ENCODE data around the gene DSE. TPM values are rescaled to one million over a fixed set of nuclear protein-coding genes. Genes with fewer than 3 reads are reported as not detected.
"Not testable (repeated sequence)": the region's sequence is repeated elsewhere in the genome, so short reads cannot be mapped to it uniquely, and the experiment has no call there.

DSE gene
- polyA plus RNA-seq, 3 donors, result 14.6 to 36.5 (median 28.4) TPM

DNA sequence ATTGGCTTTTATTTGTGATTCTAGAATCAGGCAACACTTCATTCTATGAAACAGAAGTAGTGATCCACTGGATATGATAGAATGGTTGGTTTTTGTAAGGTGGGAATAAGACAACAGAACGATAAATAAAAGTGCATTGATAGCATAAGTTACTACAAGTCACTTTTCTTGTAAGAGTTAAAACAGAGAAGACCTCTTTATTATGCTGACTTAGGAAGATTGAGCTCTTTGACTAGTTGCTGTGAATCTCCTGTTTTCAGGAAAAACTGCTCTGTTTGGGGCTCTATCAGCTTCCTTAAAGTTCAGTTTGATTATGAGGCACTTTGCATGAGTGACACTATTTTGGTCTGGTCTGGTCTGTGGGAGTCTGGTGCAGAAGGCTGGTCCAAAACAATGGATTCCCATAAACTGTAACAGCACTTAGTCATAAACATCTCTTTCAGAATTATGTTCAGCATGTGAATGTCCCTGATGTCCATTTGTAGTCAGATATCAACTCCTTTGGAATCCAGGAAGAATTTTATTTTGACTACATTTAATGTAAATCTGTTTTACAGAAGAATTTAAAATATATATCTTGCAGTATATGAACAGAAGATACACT lies 35.0 kb upstream of the DSE start:
- WGBS (ENCODE audit: insufficient coverage), result no CpG with 5 or more reads among the region's 1 CpG
- H3K27ac ChIP-seq (ENCODE audit: low read depth in 1 of 2, low read length in 2 of 2), result no peak overlapping the region
- H3K4me2 ChIP-seq (replicated peaks; ENCODE audit: extremely low read depth, low read length, poor library complexity, severe bottlenecking), result no peak overlapping the region
- Mint-ChIP-seq H3K9me3 (peaks cover 3 to 6% (median 5%) of the 10 kb centered on the region in 7 donors), H3K27me3 (ENCODE audit: low read depth in 3 of 3) (peaks cover 0 to 2% (median 0%) of the 10 kb centered on the region in 3 donors), H3K4me3 (no peak overlapping the region), H3K4me1 (no peaks in the 10 kb centered on the region), H3K27ac (no peak overlapping the region), H3K36me3 (no peaks in the 10 kb centered on the region)
- H3K4me3 ChIP-seq (replicated peaks in 1 of 3; ENCODE audit: low read depth in 2 of 3, low read length in 3 of 3), result no peak overlapping the region
- H3K79me2 ChIP-seq (ENCODE audit: insufficient read depth, low read length), result no peaks in the 10 kb centered on the region
- H3K4me1 ChIP-seq (ENCODE audit: control insufficient read depth in 1 of 2, insufficient read depth in 2 of 2, low read length in 2 of 2), result no peaks in the 10 kb centered on the region
- no peaks in the 10 kb centered on the region for H4K20me1 ChIP-seq (ENCODE audit: insufficient read depth, low read length)
- no peaks in the 10 kb centered on the region for H3K27me3 ChIP-seq (ENCODE audit: control insufficient read depth in 2 of 2, insufficient read depth in 2 of 2, low read length in 2 of 2)
- intact Hi-C loops (cut with micrococcal nuclease), result no loop called here
- H3K9me3 ChIP-seq (replicated peaks in 1 of 2; ENCODE audit: control insufficient read depth in 1 of 2, insufficient read depth in 1 of 2, low read length in 2 of 2), result no peaks in the 10 kb centered on the region
- TF ChIP-seq, protein P1, sequence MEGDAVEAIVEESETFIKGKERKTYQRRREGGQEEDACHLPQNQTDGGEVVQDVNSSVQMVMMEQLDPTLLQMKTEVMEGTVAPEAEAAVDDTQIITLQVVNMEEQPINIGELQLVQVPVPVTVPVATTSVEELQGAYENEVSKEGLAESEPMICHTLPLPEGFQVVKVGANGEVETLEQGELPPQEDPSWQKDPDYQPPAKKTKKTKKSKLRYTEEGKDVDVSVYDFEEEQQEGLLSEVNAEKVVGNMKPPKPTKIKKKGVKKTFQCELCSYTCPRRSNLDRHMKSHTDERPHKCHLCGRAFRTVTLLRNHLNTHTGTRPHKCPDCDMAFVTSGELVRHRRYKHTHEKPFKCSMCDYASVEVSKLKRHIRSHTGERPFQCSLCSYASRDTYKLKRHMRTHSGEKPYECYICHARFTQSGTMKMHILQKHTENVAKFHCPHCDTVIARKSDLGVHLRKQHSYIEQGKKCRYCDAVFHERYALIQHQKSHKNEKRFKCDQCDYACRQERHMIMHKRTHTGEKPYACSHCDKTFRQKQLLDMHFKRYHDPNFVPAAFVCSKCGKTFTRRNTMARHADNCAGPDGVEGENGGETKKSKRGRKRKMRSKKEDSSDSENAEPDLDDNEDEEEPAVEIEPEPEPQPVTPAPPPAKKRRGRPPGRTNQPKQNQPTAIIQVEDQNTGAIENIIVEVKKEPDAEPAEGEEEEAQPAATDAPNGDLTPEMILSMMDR (IDR thresholded peaks at IDR 0.05), result no peak
- DNase-seq, result no peak
- no peak overlapping the region for H3K9ac ChIP-seq (ENCODE audit: insufficient read depth, low read length, poor library complexity, severe bottlenecking)
- no peaks in the 10 kb centered on the region for H3K36me3 ChIP-seq (replicated peaks in 1 of 2; ENCODE audit: control insufficient read depth in 1 of 2, insufficient read depth in 2 of 2, low read length in 2 of 2)
- no peak overlapping the region for H2AFZ ChIP-seq (ENCODE audit: insufficient read depth, low read depth, low read length, poor library complexity, severe bottlenecking)

DNA sequence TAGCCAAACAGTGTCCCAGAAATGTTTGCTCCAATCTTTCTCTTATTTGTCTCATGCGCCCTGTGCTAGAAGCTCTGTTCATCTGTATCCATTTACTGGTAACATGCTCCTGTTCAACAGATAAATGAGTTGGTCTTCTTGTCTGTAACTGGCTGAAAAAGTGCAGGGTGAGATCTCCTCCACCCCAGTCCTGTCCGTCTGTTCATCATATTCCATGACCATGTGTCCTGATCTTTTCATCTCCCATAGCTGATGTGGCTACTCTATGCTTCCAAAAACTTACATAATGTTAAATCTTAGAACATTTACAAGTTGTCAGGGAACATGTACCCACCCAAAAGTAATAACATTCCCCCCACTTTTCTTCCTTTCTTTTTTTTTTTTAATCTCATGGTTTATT lies 31.8 kb upstream of the DSE start:
- WGBS (ENCODE audit: insufficient coverage), result 89% methylated on average over 1 of the region's 2 CpGs
- H3K4me3 ChIP-seq (replicated peaks in 1 of 3; ENCODE audit: low read depth in 2 of 3, low read length in 3 of 3), result no peak overlapping the region
- H3K27me3 ChIP-seq (ENCODE audit: control insufficient read depth in 2 of 2, insufficient read depth in 2 of 2, low read length in 2 of 2), result no peaks in the 10 kb centered on the region
- H3K4me2 ChIP-seq (replicated peaks; ENCODE audit: extremely low read depth, low read length, poor library complexity, severe bottlenecking), result no peak overlapping the region
- H3K27ac ChIP-seq (ENCODE audit: low read depth in 1 of 2, low read length in 2 of 2), result no peak overlapping the region
- H3K9ac ChIP-seq (ENCODE audit: insufficient read depth, low read length, poor library complexity, severe bottlenecking), result no peak overlapping the region
- Mint-ChIP-seq H3K4me3 (no peak overlapping the region), H3K4me1 (no peaks in the 10 kb centered on the region), H3K36me3 (no peaks in the 10 kb centered on the region), H3K9me3 (peaks cover 0 to 9% (median 3%) of the 10 kb centered on the region in 7 donors), H3K27ac (no peak overlapping the region), H3K27me3 (ENCODE audit: low read depth in 3 of 3) (no peaks in the 10 kb centered on the region)
- H4K20me1 ChIP-seq (ENCODE audit: insufficient read depth, low read length), result no peaks in the 10 kb centered on the region
- intact Hi-C loops (cut with micrococcal nuclease), result no loop called here
- peaks cover 0 to 5% of the 10 kb centered on the region in 2 donors for H3K9me3 ChIP-seq (replicated peaks in 1 of 2; ENCODE audit: control insufficient read depth in 1 of 2, insufficient read depth in 1 of 2, low read length in 2 of 2)
- TF ChIP-seq, protein P1 (IDR thresholded peaks at IDR 0.05), result no peak
- no peak overlapping the region for H2AFZ ChIP-seq (ENCODE audit: insufficient read depth, low read depth, low read length, poor library complexity, severe bottlenecking)
- H3K79me2 ChIP-seq (ENCODE audit: insufficient read depth, low read length), result no peaks in the 10 kb centered on the region
- DNase-seq, result no peak
- H3K36me3 ChIP-seq (replicated peaks in 1 of 2; ENCODE audit: control insufficient read depth in 1 of 2, insufficient read depth in 2 of 2, low read length in 2 of 2), result no peaks in the 10 kb centered on the region
- no peaks in the 10 kb centered on the region for H3K4me1 ChIP-seq (ENCODE audit: control insufficient read depth in 1 of 2, insufficient read depth in 2 of 2, low read length in 2 of 2)

DNA sequence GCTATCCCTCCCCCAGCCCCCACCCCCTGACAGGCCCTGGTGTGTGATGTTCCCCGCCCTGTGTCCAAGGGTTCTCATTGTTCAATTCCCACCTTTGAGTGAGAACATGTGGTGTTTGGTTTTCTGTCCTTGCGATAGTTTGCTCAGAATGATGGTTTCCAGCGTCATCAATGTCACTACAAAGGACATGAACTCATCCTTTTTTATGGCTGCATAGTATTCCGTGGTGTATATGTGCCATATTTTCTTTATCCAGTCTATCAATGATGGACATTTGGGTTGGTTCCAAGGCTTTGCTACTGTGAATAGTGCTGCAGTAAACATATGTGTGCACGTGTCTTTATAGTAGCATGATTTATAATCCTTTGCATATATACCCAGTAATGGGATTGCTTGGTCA lies 30.1 kb upstream of the DSE start:
- H2AFZ ChIP-seq (ENCODE audit: insufficient read depth, low read depth, low read length, poor library complexity, severe bottlenecking); DNase-seq; H3K79me2 ChIP-seq (ENCODE audit: insufficient read depth, low read length); H3K36me3 Mint-ChIP-seq; H3K4me3 Mint-ChIP-seq; intact Hi-C loops (cut with micrococcal nuclease); H3K36me3 ChIP-seq (replicated peaks in 1 of 2; ENCODE audit: control insufficient read depth in 1 of 2, insufficient read depth in 2 of 2, low read length in 2 of 2); H3K27me3 ChIP-seq (ENCODE audit: control insufficient read depth in 2 of 2, insufficient read depth in 2 of 2, low read length in 2 of 2); H3K9ac ChIP-seq (ENCODE audit: insufficient read depth, low read length, poor library complexity, severe bottlenecking); H3K9me3 ChIP-seq (replicated peaks in 1 of 2; ENCODE audit: control insufficient read depth in 1 of 2, insufficient read depth in 1 of 2, low read length in 2 of 2); H3K27ac ChIP-seq (ENCODE audit: low read depth in 1 of 2, low read length in 2 of 2); H3K4me1 ChIP-seq (ENCODE audit: control insufficient read depth in 1 of 2, insufficient read depth in 2 of 2, low read length in 2 of 2); H3K4me3 ChIP-seq (replicated peaks in 1 of 3; ENCODE audit: low read depth in 2 of 3, low read length in 3 of 3); H3K27me3 Mint-ChIP-seq (ENCODE audit: low read depth in 3 of 3); H3K27ac Mint-ChIP-seq; H3K4me2 ChIP-seq (replicated peaks; ENCODE audit: extremely low read depth, low read length, poor library complexity, severe bottlenecking); H3K4me1 Mint-ChIP-seq; H4K20me1 ChIP-seq (ENCODE audit: insufficient read depth, low read length): not testable (repeated sequence)
- 80% methylated on average over 1 of the region's 5 CpGs for WGBS (ENCODE audit: insufficient coverage)
- peaks cover 0 to 10% (median 3%) of the 10 kb centered on the region in 7 donors for H3K9me3 Mint-ChIP-seq
